Trophoblast cell (in vitro differentiated cells and primary cell): Measurements from ENCODE around the gene ACSBG1. TPM values are rescaled to one million over a fixed set of nuclear protein-coding genes. Genes with fewer than 3 reads are reported as not detected.

Experiments used
- DNase-seq, 2 donors: peaks; one replicate each; pipeline ENCODE4 v3.0.0-alpha.2; 2016
- H2AFZ ChIP-seq: 2 replicates; pipeline ENCODE4 v1.6.1; 2013; ENCODE audit warnings: low read length, moderate library complexity, mild to moderate bottlenecking; ENCODE audit not compliant: insufficient read depth, poor library complexity
- H2AK5ac ChIP-seq: 2 replicates; pipeline ENCODE4 v1.6.1; 2013; ENCODE audit warnings: mild to moderate bottlenecking, low read length
- H2BK120ac ChIP-seq: 2 replicates; pipeline ENCODE4 v1.6.1; 2013; ENCODE audit warnings: low read length, mild to moderate bottlenecking, moderate library complexity; ENCODE audit not compliant: insufficient read depth, poor library complexity
- H2BK12ac ChIP-seq: 2 replicates; pipeline ENCODE4 v1.6.1; 2013; ENCODE audit warnings: mild to moderate bottlenecking, low read length, moderate library complexity
- H2BK5ac ChIP-seq: 2 replicates; pipeline ENCODE4 v1.6.1; 2013; ENCODE audit warnings: low read length, low read depth, moderate library complexity, mild to moderate bottlenecking; ENCODE audit not compliant: poor library complexity
- H3K14ac ChIP-seq: 2 replicates; pipeline ENCODE4 v1.6.1; 2013; ENCODE audit warnings: mild to moderate bottlenecking, low read length
- H3K18ac ChIP-seq: 2 replicates; pipeline ENCODE4 v1.6.1; 2013; ENCODE audit warnings: mild to moderate bottlenecking, low read length
- H3K23ac ChIP-seq: 2 replicates; pipeline ENCODE4 v1.6.1; 2013; ENCODE audit warnings: low read length
- H3K27ac ChIP-seq: 2 replicates; pipeline ENCODE4 v1.5.1; 2013; ENCODE audit warnings: low read depth, mild to moderate bottlenecking, inconsistent platforms, low read length, moderate library complexity
- H3K27me3 ChIP-seq: 2 replicates; pipeline ENCODE4 v1.6.1; 2013; ENCODE audit warnings: inconsistent platforms, mild to moderate bottlenecking, low read length, moderate library complexity; ENCODE audit not compliant: insufficient read depth
- H3K36me3 ChIP-seq, 2 experiments: 1 replicate in 1 of 2; 2 replicates in 1 of 2; pipeline ENCODE4 v1.6.1; 2013; ENCODE audit warnings: low read length in 2 of 2, mild to moderate bottlenecking in 2 of 2, moderate library complexity in 1 of 2; ENCODE audit not compliant: insufficient read depth in 2 of 2, control insufficient read depth in 1 of 2
- H3K4ac ChIP-seq: 2 replicates; pipeline ENCODE4 v1.6.1; 2013; ENCODE audit warnings: low read depth, mild to moderate bottlenecking, low read length, moderate library complexity
- H3K4me1 ChIP-seq, 2 experiments: 1 replicate in 1 of 2; 2 replicates in 1 of 2; pipeline ENCODE4 v1.6.1; 2013; ENCODE audit warnings: low read length in 2 of 2, mild to moderate bottlenecking in 2 of 2, moderate library complexity in 1 of 2; ENCODE audit not compliant: insufficient read depth in 2 of 2, control insufficient read depth in 1 of 2
- H3K4me2 ChIP-seq: 2 replicates; pipeline ENCODE4 v1.6.1; 2013; ENCODE audit warnings: inconsistent platforms, mild to moderate bottlenecking, low read length, moderate library complexity
- H3K4me3 ChIP-seq: 2 replicates; pipeline ENCODE4 v1.5.1; 2013; ENCODE audit warnings: mild to moderate bottlenecking, low read depth, low read length, inconsistent platforms
- H3K79me1 ChIP-seq: one replicate; pipeline ENCODE4 v1.6.1; 2013; ENCODE audit warnings: low read length
- H3K79me2 ChIP-seq: 2 replicates; pipeline ENCODE4 v1.6.1; 2013; ENCODE audit warnings: low read length, mild to moderate bottlenecking; ENCODE audit not compliant: control insufficient read depth, insufficient read depth, poor library complexity
- H3K9ac ChIP-seq: 2 replicates; pipeline ENCODE4 v1.6.1; 2013; ENCODE audit warnings: mild to moderate bottlenecking, low read length
- H3K9me3 ChIP-seq: 2 replicates; pipeline ENCODE4 v1.6.1; 2013; ENCODE audit warnings: low read depth, mild to moderate bottlenecking, control low read depth, inconsistent platforms, low read length; ENCODE audit not compliant: insufficient read depth
- H4K12ac ChIP-seq: 2 replicates; pipeline ENCODE4 v1.6.1; 2013; ENCODE audit warnings: low read depth, mild to moderate bottlenecking, low read length, moderate library complexity
- H4K8ac ChIP-seq: 2 replicates; pipeline ENCODE4 v1.6.1; 2013; ENCODE audit warnings: low read depth, mild to moderate bottlenecking, low read length, moderate library complexity
- H4K91ac ChIP-seq: one replicate; pipeline ENCODE4 v1.6.1; 2013; ENCODE audit warnings: low read depth, mild to moderate bottlenecking, low read length, moderate library complexity
- WGBS: extraction: QIAGEN DNeasy Blood & Tissue Kit; methylation state at CpG from one replicate; pipeline ENCODE4 v1.1.7; 2013; ENCODE audit warnings: missing lambda C conversion rate; ENCODE audit not compliant: insufficient read length, insufficient coverage; ENCODE audit errors: extremely low coverage; 5-methylcytosine and 5-hydroxymethylcytosine counted together
- polyA plus RNA-seq: library from polyadenylated mRNA; stranded (reverse); fragments of 200-250 nt; gene quantifications from 2 replicates; pipeline ENCODE4 v1.2.3, GENCODE V29; 2013

Gene ACSBG1
- 0.11 and 0.22 TPM in 2 replicates for polyA plus RNA-seq

GRCh38 chr15:78234515-78235040 lies at the start of gene ACSBG1:
TSS of gene ACSBG1 (minus strand) at chr15:78234565. CDS start at chr15:78234501, 64 bp downstream.
- Histone ChIP-seq H2AK5ac (no peak within 1 kb of the TSS), H4K12ac (no peak within 1 kb of the TSS), H3K18ac (no peak within 1 kb of the TSS), H2AFZ (no peak within 1 kb of the TSS), H3K27me3 (no peaks in the 10 kb centered on the region), H3K79me1 (no peaks in the 10 kb centered on the region), H2BK12ac (no peak within 1 kb of the TSS), H2BK5ac (no peak within 1 kb of the TSS), H3K4ac (no peak within 1 kb of the TSS), H4K8ac (no peak within 1 kb of the TSS), H3K4me1 (no peaks in the 10 kb centered on the region), H3K4me3 (no peak within 1 kb of the TSS), H3K9me3 (no peaks in the 10 kb centered on the region), H3K23ac (no peak within 1 kb of the TSS), H3K14ac (no peak within 1 kb of the TSS), H4K91ac (no peak within 1 kb of the TSS), H3K79me2 (no peaks in the 10 kb centered on the region), H3K36me3 (no peaks in the 10 kb centered on the region), H2BK120ac (no peak within 1 kb of the TSS), H3K9ac (no peak within 1 kb of the TSS), H3K27ac (no peak within 1 kb of the TSS), H3K4me2 (no peak within 1 kb of the TSS)
- DNase-seq = no peak
- no CpG with 5 or more reads among the region's 6 CpGs for WGBS

GRCh38 chr15:78282324-78282723 lies 48.0 kb upstream of the ACSBG1 start:
- H4K91ac ChIP-seq = no peak overlapping the region
- no peak overlapping the region for H3K9ac ChIP-seq
- H3K14ac ChIP-seq = no peak overlapping the region
- H3K9me3 ChIP-seq = no peaks in the 10 kb centered on the region
- no peak overlapping the region for H3K27ac ChIP-seq
- no peak overlapping the region for H3K4ac ChIP-seq
- WGBS = no CpG with 5 or more reads among the region's 2 CpGs
- H3K79me1 ChIP-seq = no peaks in the 10 kb centered on the region
- no peak overlapping the region for H3K4me2 ChIP-seq
- no peak overlapping the region for H4K12ac ChIP-seq
- no peak overlapping the region for H2BK5ac ChIP-seq
- H4K8ac ChIP-seq = no peak overlapping the region
- no peaks in the 10 kb centered on the region for H3K27me3 ChIP-seq
- H2AK5ac ChIP-seq = no peak overlapping the region
- H3K23ac ChIP-seq = no peak overlapping the region
- no peak overlapping the region for H2AFZ ChIP-seq
- H2BK120ac ChIP-seq = no peak overlapping the region
- no peaks in the 10 kb centered on the region for H3K4me1 ChIP-seq
- DNase-seq = no peak
- no peak overlapping the region for H2BK12ac ChIP-seq
- H3K36me3 ChIP-seq = peaks cover 8 to 24% of the 10 kb centered on the region in 2 experiments
- H3K79me2 ChIP-seq = no peaks in the 10 kb centered on the region
- H3K18ac ChIP-seq = no peak overlapping the region
- H3K4me3 ChIP-seq = no peak overlapping the region

- no peaks in the 10 kb centered on the region for H3K79me2 ChIP-seq
- H3K36me3 ChIP-seq = peaks cover 7 to 16% of the 10 kb centered on the region in 2 experiments
- peaks cover 6% of the 10 kb centered on the region in 2 experiments for H3K4me1 ChIP-seq
- DNase-seq = no peak
- H3K14ac ChIP-seq = no peak overlapping the region
- no peak overlapping the region for H4K12ac ChIP-seq
- H2BK12ac ChIP-seq = no peak overlapping the region
- no peak overlapping the region for H3K9ac ChIP-seq
- no peaks in the 10 kb centered on the region for H3K9me3 ChIP-seq
- H3K27ac ChIP-seq = no peak overlapping the region
- no peak overlapping the region for H2AK5ac ChIP-seq
- no peak overlapping the region for H3K4me3 ChIP-seq
- no peak overlapping the region for H2AFZ ChIP-seq
- H2BK5ac ChIP-seq = no peak overlapping the region
- H3K27me3 ChIP-seq = no peaks in the 10 kb centered on the region
- no peak overlapping the region for H3K18ac ChIP-seq
- H4K8ac ChIP-seq = no peak overlapping the region
- no peak overlapping the region for H3K23ac ChIP-seq
- H3K4me2 ChIP-seq = no peak overlapping the region
- no peak overlapping the region for H4K91ac ChIP-seq
- H3K4ac ChIP-seq = no peak overlapping the region
- no peaks in the 10 kb centered on the region for H3K79me1 ChIP-seq
- WGBS = no CpG with 5 or more reads among the region's 13 CpGs
- H2BK120ac ChIP-seq = no peak overlapping the region
Measured at GRCh38 chr15:78280319-78281072, 46.1 kb upstream of the ACSBG1 start.

- peak in 1 of 2 donors; percentile 4 for DNase-seq
Measured at GRCh38 chr15:78276064-78276943, 41.9 kb upstream of the ACSBG1 start.

More at GRCh38 chr15:78276064-78276943, 41.9 kb upstream of the ACSBG1 start:
- Histone ChIP-seq H2AK5ac (no peak overlapping the region), H3K4me1 (peaks cover 6% of the 10 kb centered on the region in 2 experiments), H3K9ac (no peak overlapping the region), H2BK120ac (no peak overlapping the region), H2BK12ac (no peak overlapping the region), H3K36me3 (peaks cover 2% of the 10 kb centered on the region in 2 experiments), H3K27me3 (no peaks in the 10 kb centered on the region), H4K8ac (no peak overlapping the region), H4K91ac (no peak overlapping the region), H2BK5ac (no peak overlapping the region), H3K79me2 (no peaks in the 10 kb centered on the region), H4K12ac (no peak overlapping the region), H2AFZ (no peak overlapping the region), H3K27ac (no peak overlapping the region), H3K23ac (no peak overlapping the region), H3K14ac (no peak overlapping the region), H3K18ac (no peak overlapping the region), H3K9me3 (no peaks in the 10 kb centered on the region), H3K4me2 (no peak overlapping the region), H3K79me1 (no peaks in the 10 kb centered on the region), H3K4me3 (no peak overlapping the region), H3K4ac (no peak overlapping the region)
- no CpG with 5 or more reads among the region's 6 CpGs for WGBS
